Epithelial cell of esophagus (primary cell): ENCODE measurements around the gene NKAP.
"Not testable (repeated sequence)": the region's sequence is repeated elsewhere in the genome, so short reads cannot be mapped to it uniquely, and the experiment has no call there.

Experiments
- DNase-seq: peaks from one replicate; pipeline ENCODE4 v3.0.0; 2010; ENCODE audit warnings: low read depth
- H3K4me3 ChIP-seq: 2 replicates; pipeline ENCODE4 v1.5.1; 2011; ENCODE audit warnings: mild to moderate bottlenecking, low read length, control low read depth
- CTCF ChIP-seq: IDR thresholded peaks from 2 replicates; pipeline ENCODE4 v1.5.1; 2011; ENCODE audit warnings: low read depth, mild to moderate bottlenecking, low read length, control low read depth, inconsistent platforms; ENCODE audit not compliant: insufficient read depth; ENCODE audit errors: missing control alignments

Gene NKAP

GRCh38 chrX:119983494-119983893 lies 39.9 kb upstream of the NKAP start:
- no peak for TF ChIP-seq CTCF
- H3K4me3 ChIP-seq, result no peak overlapping the region

DNA sequence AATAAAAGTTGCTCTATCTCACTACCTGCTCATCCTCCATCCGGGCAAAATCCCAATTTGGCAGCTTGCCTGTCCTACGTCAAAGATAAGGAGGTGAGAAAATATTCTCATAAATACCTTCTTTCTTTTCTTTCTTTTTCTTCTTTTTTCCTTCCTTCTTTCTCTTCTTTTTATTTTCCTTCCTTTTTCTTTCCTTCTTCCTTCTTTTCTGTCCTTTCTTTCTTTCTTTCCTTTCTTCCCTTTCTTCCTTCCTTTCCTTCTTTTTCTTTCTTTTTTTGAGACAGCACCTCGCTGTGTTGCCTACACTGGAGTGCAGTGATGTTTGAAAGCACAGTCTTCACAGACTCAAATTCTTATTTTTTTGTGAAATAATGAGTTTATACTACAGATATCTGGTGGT lies 38.6 kb upstream of the NKAP start:
- no peak for DNase-seq
- no peak for TF ChIP-seq CTCF
- no peak overlapping the region for H3K4me3 ChIP-seq

More at GRCh38 chrX:119983494-119983893, 39.9 kb upstream of the NKAP start:
- no peak for DNase-seq

DNA sequence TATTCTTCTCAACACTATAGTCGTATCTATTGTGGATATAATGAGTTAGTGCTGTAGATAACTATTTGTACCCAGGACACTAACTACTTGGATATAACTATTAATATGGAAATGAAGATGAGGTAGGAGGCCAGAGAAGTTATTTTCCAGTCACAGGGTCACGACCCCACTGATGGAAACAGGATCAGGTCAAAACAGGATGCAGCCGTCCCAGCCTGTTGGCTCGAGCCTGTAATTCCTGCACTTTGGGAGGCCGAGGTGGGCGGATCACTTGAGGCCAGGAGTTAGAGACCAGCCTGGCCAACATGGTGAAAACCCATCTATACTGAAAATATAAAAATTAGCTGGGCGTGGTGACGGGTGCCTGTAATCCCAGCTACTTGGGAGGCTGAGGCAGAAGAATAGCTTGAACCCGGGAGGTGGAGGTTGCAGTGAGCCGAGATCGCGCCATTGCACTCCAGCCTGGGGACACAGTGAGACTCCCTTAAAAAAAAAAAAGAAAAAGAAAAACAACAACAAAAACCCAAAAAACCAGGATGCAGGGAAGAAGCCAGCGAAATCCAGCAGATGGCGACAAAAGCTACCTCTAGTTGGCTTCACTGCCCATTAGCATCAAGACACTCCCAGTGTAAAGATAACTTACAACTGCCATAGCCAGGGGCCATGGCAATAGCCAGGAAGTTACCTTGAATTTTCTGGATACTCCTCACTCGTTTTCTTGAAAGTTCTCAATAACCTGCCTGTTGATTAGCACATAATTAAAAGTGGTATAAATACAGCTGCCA lies 37.9 kb upstream of the NKAP start:
- peak; percentile 58 for TF ChIP-seq CTCF
- no peak overlapping the region for H3K4me3 ChIP-seq
- peak; percentile 36 for DNase-seq

DNA sequence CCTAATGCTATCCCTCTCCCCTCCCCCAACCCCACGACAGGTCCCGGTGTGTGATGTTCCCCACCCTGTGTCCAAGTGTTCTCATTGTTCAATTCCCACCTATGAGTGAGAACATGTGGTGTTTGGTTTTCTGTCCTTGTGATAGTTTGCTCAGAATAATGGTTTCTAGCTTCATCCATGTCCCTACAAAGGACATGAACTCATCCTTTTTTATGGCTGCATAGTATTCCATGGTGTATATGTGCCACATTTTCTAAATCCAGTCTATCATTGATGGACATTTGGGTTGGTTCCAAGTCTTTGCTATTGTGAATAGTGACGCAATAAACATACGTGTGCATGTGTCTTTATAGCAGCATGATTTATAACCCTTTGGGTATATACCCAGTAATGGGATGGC lies 33.6 kb upstream of the NKAP start:
- H3K4me3 ChIP-seq, DNase-seq: not testable (repeated sequence)

DNA sequence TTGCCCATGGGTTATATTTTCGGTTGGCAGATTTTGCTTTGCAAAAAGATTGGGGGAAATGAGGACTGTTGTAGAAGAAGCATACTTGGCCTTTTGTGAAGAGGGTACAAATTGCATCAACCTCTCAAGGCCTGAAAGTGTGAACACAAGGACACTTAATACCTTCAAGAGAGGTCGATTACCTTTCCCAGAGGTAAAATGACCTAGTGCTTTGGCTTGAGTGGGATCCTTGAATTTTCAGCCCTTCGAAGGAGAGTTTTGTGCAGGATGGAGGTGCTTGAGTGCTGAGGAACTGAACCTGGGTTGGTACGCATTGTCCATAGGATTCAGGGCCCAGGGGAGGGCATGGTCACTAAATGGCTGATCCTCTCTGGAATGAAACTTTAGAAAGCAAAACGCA lies 27.6 kb upstream of the NKAP start:
- no peak for TF ChIP-seq CTCF
- H3K4me3 ChIP-seq, result no peak overlapping the region
- no peak for DNase-seq

- no peak overlapping the region for H3K4me3 ChIP-seq
- TF ChIP-seq CTCF, result no peak
- DNase-seq, result no peak
Observed at GRCh38 chrX:119970574-119970973, 27.0 kb upstream of the NKAP start.

- not testable (repeated sequence) for H3K4me3 ChIP-seq, DNase-seq
Observed at GRCh38 chrX:119966837-119967236, 23.3 kb upstream of the NKAP start.

DNA sequence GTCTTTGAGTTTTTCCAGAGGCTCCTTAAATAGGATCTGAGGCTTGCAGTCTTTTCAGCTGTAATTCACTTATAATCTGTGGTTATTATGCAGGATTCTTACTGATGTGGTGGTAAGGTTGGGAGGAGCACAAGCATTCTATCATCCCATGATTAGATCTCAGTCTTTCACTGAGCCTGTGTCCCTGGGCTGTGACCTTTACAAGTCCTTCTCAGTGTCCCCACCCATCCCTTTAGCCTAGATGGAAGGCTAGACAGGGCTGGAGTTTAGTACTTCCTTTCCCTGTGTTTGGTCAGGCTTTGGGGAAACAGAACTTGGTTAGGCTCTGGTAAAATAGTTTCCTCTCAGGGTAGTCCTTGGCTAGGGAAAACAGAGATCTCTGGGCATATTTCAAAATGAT lies 17.1 kb upstream of the NKAP start:
- no peak for DNase-seq
- H3K4me3 ChIP-seq, result no peak overlapping the region
- no peak for TF ChIP-seq CTCF

DNA sequence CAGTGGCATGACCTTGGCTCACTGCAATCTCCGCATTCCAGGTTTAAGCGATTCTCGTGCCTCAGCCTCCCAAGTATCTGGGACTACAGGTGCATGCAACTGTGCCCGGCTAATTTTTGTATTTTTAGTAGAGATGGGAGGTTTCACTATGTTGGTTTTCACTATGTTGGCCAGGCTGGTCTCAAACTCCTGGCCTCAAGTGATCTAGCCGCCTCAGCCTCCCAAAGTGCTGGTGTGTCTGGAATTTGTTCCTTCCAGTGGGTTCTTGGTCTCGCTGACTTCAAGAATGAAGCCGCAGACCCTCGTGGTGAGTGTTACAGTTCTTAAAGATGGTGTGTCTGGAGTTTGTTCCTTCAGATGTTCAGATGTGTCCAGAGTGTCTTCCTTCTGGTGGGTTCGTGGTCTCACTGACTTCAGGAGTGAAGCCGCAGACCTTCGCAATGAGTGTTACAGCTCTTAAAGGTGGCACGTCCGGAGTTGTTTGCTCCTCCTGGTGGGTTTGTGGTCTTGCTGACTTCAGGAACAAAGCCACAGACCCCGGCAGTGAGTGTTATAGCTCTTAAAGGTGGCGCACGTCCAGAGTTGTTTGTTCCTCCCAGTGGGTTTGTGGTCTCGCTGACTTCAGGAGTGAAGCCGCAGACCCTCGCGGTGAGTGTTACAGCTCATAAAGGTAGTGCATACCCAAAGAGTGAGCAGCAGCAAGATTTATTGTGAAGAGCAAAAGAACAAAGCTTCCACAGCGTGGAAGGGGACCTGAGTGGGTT lies 12.4 kb upstream of the NKAP start:
- not testable (repeated sequence) for DNase-seq

More for the DNA sequence above, 12.4 kb upstream of the NKAP start:
- H3K4me3 ChIP-seq, result not testable (repeated sequence)
